Measurements from ENCODE around the gene CNOT3.
A peak's percentile ranks its signal among the peaks of the same experiment; 100 is the strongest.
"Not testable (repeated sequence)": the region's sequence is repeated elsewhere in the genome, so short reads cannot be mapped to it uniquely, and the experiment has no call there.

Gene CNOT3

DNA sequence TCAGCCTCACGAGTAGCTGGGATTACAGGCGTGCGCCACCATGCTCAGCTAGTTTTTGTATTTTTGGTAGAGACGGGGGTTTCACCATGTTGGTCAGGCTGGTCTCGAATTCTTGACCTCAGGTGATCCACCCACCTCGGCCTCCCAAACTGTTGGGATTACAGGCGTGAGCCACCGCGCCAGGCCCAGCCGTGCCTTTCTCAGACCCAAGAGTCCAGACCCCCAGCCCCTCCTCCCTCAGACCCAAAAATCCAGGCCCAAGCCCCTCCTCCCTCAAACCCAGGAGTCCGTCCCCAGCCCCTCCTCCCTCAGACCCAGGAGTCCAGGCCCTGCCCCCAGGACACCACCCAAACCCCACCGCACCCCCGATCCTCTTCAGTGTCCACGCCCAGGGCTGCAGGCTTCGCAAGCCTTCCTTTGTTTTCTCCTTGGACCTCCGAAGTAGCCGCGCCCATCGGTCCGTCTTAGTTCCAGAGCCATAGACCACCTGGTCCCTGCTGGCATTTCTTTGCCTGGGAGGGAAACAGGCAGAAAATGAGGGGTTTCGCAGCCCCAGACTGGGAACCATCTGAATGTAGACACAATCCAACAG, 31.7 kb downstream of the CNOT3 start:
- DNase-seq (ENCODE audit: low read depth) = no peak

DNA sequence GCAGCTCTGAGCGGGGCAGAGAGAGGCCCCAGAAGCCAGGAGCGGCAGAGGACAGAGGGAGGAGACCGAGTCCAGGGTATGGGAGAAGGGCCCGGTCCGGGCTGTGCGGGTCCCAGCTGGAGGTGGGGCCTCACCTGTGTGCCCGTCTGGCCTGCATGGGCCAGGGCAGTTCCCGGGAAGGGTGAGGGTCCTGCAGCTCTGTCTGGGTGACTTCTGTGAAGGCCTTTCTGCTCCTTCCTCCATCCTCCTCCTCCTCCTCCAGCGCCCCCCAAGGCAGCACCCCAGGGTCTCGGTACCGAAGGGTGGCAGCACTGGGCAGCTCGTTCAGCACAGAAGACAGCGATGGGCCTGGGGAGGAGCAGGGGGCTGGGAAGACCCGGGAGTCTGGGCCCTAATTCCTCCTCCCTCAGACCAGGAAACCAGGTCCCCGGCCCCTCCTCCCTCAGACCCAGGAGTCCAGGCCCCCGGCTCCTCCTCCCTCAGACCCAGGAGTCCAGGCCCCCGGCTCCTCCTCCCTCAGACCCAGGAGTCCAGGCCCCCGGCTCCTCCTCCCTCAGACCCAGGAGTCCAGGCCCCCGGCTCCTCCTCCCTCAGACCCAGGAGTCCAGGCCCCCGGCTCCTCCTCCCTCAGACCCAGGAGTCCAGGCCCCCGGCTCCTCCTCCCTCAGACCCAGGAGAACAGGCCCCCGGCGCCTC, 34.3 kb downstream of the CNOT3 start:
- DNase-seq (ENCODE audit: low read depth) = not testable (repeated sequence)

DNA sequence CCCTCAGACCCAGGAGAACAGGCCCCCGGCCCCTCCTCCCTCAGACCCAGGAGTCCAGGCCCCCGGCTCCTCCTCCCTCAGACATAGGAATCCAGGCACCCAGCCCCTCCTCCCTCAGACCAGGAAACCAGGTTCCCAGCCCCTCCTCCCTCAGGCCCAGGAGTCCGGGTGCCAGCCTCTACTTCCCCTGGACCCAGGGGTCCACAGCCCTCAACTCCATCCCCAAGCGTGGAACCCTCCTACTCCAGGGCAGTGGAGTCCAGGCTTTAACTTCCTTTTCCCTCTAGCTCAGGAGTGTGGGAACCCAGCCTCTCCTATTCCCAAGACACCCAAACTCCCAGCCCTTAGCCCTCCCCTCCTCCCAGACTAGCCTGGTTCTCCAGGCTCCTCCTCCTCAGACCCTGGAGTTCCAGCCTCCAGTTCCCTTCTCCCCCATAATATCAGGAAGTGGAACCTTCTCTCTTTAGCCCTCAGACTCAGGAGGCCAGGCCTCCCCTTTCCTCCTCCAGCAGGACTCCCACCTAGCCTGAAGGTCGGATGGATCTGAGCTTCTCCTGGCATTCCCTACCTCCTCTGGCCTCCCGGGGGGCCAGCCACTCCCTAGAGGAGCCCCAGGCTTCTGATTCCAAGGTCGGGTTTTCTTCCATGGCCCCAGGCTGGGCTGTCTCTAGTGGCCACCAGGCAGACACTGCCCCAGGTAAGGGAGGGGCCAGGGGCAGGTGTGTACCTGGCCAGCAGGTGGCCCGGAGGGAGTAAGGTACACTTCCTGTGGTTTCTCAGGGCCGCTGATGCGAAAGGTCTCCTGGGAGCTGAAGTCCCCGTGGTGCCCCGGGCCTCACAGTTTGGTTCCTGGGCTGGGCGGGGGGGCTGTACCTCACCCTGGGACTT, 35.2 kb downstream of the CNOT3 start, which contains the start of gene TMC4:
Gene TMC4 (minus strand): TSS at position 690 of the 888 bp plus-strand sequence. CDS start 43 bp downstream, at position 647.
- DNase-seq (ENCODE audit: low read depth) = no peak

DNA sequence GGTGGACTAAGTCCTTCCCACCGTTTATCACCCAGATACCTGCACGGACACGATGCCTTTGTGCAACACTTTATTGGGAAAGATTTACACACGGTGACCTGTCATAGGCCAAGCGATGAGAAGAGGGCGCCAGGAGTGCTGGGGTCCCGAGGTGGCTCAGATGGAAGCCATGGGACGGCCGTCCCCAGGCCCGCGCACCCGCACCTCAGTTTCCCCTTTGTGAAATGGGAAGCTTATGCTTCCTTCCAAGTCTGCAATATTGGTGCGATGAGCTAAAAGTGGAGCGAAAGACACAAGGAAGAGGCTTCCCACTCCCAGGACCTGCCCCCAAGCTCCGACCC, 35.8 kb downstream of the CNOT3 start:
- no peak for DNase-seq (ENCODE audit: low read depth)

DNA sequence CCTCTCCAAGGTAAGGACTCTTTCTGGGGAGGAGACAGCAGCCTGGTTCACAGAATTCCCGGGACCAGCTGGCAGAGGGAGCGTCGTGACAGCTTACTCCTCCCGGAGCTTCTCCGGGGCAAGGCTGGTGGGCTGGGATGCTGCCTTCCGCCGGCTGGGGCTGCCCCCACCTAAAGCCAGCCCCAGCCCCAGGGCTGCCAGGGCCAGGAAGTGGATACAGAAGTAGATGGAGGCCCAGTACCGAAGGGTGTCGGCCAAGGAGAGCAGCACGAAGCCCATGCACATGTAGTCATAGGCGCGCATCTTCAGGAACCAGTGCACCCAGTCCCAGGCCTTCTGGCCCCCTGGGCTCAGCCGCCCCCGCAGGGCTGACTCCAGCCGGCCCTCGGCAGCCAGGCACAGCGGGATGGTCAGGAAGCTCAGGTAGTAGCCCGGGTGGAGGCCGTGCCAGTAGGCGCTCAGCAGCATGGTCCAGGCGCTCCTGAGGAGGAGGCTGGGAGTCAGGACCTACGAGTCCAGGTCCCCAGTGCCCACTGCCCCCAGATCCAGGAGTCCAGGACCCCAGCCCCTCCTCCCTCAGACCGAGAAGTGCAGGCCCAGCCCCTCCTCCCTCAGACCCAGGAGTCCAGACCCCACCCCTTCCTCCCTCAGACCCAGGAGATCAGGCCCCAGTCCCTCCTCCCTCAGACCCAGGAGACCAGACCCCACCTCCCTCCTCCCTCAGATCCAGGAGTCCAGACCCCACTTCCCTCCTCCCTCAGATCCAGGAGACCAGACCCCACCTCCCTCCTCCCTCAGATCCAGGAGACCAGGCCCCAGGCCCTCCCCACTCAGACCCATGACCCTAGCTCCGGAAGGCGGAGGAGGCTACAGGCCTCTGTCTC, 36.6 kb downstream of the CNOT3 start:
- DNase-seq (ENCODE audit: low read depth) = no peak

DNA sequence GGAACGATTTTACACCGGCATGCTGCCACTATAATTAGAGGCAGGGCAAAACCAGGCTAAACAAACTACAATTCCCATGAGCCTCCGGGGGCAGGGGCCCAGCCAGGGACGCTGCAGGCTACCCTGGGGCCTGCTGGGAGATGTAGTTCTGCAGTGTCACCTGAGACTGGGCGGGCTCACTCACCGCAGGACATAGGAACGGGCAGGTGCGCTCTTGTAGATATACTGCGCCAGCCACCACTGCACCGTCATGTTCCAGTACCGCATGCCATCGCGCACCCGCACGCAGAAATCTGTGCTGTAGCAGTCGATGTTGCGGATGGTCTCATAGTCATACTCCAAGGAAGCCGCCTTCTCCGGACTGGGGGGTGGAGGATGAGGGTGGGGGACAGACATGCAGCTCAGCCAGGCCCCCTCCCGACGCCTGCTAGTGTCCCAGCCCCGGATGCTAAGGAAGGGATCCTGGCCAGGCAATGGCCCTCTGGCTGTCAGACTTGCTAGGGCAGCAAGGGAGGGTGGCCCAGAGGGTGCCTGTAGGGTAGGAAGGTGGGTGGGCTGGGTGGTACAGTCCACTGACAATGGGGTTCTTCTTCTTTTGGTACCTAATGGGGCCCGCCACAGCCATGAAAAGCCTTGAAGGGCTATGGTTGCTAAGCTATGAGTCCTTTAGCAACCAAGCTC, 41.2 kb downstream of the CNOT3 start:
- DNase-seq (ENCODE audit: low read depth) = no peak

DNA sequence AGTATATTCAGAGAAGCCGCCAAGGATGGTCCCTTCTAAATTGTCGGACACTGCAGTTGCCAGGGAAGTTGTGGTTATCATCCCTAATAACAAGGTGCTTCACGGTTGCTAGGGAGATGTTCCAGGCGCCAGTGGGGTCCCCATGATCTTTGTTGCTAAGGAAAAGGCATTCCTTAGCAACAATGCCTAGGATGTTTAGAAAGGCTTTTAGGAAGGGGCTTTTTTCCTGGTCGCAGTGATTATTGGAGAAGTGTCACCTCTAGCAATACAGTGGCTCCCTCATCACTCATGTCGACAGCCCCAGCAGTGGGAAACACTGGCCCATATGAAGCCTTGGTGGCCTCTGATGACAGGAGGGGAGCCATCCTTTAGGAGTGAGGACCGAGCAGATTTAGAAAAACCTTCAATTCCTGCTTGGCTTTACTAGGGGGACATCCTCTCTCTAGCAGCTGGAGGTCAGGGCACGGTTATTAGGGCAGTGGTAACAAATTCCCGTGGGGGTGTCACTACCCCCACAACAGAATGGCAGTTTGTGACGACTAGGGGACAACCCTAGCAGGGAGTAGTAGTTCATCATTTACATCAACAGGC, 41.8 kb downstream of the CNOT3 start:
- no peak for DNase-seq (ENCODE audit: low read depth)

DNA sequence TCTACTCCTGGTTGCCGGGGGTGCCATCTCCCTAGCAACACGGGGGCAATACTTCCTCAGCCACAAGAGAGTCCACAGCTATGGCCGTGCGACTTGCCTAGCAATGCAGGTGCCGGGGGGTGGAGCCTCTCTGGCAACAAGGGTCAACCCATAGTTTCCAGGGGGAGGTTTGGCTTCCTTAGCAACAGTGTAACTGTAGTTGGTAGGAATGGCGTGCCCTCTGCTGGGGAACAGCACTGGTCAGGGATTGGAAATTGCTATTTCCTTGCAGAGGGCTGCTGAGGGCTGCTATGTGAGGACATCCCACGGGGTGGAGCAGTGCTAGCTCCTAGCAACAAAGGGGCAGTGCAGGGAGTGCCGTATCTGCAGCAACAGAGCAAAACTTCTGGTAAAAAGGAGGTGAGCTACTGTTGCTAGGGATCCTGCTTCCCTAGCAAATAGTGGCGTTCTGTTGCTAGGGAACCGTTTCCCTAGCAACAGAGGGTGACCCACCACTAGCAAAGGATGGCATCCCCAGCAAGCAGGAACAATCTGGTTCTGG, 42.4 kb downstream of the CNOT3 start:
- no peak for DNase-seq (ENCODE audit: low read depth)

DNA sequence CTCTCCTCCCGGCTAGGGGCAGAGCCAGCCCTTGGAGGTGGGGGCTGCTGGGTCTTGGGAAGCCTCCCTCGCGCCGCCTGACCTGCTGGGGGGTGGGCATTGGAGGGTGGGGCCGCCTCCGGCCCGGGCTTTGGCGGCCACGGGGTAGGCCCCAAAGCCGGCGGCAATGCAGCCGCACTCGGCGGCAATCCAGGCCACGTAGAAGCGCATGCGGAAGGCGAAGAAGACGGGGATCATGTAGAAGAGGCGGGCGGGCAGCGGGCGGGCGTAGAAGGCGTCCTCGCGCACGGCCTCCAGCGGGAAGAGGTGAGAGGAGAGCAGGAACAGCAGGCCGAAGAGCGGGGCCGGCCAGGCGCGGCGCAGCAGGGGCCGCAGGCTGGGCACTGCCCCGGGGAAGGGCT, 43.1 kb downstream of the CNOT3 start:
- no peak for DNase-seq (ENCODE audit: low read depth)

DNA sequence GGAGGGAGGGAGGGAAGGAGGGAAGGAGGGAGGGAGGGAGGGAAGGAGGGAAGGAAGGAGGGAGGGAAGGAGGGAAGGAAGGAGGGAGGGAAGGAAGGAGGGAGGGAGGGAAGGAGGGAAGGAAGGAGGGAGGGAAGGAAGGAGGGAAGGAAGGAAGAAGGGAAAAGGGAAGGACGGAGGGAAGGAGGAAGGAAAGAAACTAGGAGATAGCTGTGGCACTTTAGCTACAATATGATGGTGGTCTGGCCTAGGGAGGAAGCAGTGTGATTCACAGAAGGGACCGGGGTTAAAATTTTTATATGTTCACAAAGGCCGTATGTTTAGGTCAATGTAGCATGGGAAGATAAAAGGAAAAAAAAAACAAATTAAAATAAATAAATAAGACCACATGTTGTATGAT, 44.3 kb downstream of the CNOT3 start:
- DNase-seq (ENCODE audit: low read depth) = not testable (repeated sequence)

DNA sequence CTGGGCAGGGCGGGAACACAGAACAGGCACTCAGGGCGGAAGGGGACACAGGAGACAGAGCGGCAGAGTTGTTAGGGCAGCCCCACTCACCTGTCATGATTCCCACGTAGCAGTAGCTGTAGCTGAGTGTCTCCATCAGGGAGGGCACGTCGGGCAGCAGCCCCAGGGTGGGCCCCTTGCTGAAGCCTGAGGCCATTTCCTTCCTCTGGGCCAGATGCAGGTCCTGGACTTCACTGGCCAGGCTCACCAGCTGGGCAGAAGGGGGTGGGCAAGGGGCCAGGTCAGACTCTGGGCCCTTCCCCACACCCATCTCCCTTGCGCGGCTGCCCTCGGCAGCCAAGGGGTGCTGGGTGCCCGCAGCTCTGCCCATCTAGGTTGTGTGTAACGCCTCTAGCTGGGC, 45.9 kb downstream of the CNOT3 start:
- DNase-seq (ENCODE audit: low read depth) = no peak

DNA sequence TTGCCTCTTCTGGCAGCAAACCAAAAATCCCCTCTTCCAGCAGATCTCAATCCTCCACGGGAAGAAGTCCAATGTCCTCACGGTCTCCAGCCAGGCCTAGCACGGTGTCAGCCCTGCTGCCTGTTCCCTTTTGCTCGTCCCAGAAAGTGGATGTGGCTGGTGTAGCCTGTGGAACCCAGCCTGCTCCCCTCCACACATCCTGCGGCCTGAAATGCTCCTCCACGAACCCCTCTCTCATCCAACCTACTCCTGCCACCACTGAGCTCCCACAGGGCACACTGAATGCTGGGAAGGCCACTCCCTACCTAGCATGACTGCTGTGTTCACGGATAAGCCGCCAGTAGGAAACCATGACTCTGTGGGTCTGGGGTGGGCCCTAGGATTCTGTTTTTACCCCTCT, 48.8 kb downstream of the CNOT3 start:
- no peak for DNase-seq (ENCODE audit: low read depth)

DNA sequence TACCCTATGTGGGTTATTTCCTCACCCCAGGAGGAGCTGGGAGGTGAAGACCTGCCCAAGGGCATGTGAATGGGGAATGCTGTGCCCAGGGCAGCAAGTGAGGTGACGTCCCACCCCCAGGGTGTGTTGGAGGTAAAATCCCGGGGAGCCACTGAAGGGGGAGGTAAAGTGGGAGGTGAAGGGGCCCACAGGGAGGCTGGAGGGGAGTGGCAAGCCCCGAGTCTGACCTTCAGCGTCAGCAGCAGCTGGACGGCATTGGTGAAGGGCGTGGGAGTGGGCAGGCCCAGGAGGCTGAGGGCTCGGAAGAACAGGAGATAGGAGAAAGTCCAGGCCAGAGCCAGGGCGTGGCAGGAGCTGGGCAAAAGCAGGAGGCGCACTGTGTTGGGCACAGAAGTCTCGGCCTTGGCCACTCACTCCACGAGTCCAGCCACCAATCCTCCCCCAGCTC, 49.4 kb downstream of the CNOT3 start:
- DNase-seq (ENCODE audit: low read depth) = no peak

DNA sequence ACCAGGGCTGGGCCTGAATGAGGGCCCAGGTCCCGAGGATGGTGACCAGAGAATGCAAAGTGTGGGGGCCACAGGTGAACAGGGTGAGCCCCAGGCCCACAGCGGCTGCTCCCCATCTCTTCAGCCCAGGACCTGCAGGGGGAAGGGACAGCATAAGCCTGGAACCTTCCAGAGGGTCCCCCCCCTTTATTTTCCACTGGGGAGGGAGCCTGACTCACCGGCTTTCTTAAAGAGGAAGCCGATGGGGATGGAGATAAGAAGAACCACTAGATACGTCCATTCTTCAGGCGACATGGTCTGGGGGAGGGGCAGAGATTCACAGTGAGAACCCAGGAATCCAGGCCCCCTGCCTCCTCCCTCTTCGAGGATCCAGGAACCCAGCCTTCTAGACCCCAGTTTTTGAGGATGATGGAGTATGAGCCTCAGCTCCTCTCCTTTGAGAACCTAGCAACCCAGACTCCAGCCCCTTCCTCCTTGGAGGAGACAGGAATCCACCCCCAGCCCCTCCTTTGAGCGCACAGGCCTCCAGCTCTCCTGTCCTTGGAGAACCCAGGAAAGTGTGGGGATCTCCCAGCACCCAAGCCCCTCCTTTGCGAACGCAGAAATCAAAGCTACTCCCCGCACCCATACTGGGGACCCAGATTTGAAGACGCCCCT, 50.8 kb downstream of the CNOT3 start:
- no peak for DNase-seq (ENCODE audit: low read depth)

DNA sequence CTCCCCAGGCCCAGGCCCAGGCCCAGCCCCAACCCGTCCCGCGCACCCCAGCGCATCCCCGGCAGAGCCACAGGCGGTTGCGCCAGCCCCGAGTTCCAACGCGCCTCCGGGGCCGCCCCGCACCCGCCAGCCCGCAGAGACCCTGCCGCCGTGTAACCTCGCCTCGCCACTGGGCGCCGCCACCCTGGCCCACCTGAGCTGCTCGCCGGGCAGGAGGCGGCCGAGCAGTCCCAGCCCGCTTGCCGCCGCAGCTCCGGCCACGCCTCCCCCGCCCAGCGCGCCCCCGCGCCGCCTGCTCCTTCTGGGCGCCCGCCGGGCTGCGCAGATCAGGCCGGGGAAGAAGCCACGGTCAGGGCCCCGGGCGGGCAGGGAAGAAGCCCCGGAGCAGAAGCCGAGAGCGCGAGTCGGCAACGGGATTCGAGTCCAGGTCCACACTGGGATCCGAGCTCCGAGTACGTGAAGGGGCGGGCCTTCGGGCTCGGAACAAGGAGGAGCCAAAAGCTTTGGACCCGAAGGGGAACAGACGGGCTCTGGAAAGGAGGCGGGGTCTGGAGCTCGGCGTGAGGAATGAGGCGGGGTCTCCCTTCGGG, 51.7 kb downstream of the CNOT3 start, which contains the start of gene MBOAT7:
Gene MBOAT7 (minus strand): TSS at position 436 of the 590 bp plus-strand sequence. CDS start 1,072 bp downstream, outside the sequence.
- DNase-seq (ENCODE audit: low read depth) = no peak

DNA sequence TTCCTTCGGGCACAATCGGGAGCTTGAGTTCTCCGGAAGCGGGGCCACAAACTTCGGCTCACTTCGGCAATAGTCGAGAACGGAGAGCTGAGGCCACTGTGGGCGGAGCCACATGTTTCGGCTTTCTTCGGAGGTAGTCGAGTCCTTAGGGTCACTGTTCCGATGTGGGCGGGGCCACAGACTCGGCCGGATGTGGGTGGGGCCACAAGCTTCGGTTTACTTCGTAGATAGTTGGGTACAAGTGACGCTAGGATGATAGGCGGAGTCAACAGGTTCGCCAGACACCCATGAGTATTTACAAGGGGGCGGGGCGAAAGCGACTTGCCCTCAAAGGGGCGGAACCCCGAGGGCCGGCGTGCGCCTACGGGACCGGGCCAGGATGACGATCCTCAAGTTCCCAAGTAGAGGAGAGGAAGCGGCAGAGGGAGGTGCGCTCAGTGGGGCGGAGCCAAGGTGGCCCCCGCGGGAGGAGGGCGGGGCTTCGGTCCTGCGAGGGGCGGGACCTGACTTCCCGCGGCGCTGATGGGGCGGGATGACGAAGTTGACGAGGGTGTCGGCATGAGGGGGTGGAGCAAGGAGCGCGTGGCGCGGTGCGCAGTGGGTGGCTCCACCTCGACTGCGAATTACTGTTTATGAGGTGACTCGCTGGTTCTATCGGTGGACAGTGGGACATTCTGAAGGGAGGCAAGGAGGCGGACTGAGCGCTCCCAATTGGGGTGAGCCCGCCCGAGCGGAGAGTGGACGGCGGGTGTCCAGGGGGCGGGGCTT, 52.4 kb downstream of the CNOT3 start:
- DNase-seq (ENCODE audit: low read depth) = peak; percentile 100

DNA sequence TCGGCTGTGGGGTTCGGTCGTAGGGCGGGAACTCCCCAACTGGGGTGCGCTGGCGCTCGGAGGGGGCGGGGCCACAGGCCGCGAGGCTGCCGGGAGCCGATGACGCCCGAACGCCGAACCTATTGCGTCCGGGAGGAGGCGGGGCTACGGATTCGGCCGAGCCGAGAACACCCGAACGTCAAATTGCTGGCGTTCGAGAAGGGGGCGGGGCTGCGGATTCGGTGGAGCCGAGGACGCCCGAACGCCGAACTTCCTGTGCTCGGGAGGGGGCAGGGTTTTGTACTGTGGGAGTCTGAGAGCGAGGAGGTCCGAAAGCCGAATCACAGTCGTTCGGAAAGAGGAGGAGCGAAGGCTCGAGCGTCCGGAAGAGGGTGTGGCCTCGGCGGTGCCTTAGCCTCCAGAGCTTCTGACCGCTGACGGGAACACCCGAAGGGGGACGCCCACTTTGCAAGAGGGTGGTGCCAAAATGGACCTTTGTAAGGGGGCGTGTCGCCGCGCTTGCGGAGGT, 53.0 kb downstream of the CNOT3 start:
- DNase-seq (ENCODE audit: low read depth) = peak; percentile 99

DNA sequence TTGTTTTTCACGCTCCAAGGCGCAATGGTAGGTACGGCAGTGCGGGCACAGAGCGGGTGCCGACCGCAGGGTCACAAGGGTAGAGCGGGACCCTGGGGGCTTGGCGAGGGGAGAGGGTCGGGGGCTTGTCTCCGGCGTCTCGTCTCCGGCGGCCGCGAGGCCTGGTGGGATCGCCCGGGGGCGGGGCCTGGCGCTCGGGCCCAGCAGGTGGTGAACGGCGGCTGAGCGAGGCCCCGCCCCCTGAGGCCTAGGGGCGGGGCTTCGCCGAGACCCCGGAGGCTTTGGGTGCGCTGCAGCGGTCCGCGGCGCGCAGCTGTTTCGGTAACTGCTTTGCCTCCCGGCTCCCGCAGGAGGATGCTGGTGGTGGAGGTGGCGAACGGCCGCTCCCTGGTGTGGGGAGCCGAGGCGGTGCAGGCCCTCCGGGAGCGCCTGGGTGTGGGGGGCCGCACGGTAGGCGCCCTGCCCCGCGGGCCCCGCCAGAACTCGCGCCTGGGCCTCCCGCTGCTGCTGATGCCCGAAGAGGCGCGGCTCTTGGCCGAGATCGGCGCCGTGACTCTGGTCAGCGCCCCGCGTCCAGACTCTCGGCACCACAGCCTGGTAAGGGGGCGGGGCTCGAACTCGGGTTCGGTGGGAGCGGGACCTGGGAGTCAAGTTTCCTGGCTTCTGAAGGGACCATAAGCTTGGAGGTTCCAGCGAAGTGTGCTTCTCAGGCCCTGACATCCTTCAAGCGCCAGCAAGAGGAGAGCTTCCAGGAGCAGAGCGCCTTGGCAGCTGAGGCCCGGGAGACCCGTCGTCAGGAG, 53.6 kb downstream of the CNOT3 start, which contains the start of gene TSEN34:
Gene TSEN34 (plus strand): TSS at position 298 of the 800 bp plus-strand sequence. CDS start 57 bp downstream, at position 355.
- peak; percentile 64 for DNase-seq (ENCODE audit: low read depth)

All from stimulated activated CD8-positive, alpha-beta memory T cell treated with anti-CD3 and anti-CD28 coated beads, Interleukin-7, amount 100 ng/mL, for 24 hours (primary cell).